NCI-H2196 treated with DMSO at 0.1 percent for 48 hours (cell line): ENCODE measurements around the gene ZEB2.

Experiments used
- DNase-seq: peaks from one replicate; lab custom pipeline; 2025; ENCODE audit not compliant: unreplicated experiment; lab: John Stamatoyannopoulos, UW

ZEB2 gene

DNA sequence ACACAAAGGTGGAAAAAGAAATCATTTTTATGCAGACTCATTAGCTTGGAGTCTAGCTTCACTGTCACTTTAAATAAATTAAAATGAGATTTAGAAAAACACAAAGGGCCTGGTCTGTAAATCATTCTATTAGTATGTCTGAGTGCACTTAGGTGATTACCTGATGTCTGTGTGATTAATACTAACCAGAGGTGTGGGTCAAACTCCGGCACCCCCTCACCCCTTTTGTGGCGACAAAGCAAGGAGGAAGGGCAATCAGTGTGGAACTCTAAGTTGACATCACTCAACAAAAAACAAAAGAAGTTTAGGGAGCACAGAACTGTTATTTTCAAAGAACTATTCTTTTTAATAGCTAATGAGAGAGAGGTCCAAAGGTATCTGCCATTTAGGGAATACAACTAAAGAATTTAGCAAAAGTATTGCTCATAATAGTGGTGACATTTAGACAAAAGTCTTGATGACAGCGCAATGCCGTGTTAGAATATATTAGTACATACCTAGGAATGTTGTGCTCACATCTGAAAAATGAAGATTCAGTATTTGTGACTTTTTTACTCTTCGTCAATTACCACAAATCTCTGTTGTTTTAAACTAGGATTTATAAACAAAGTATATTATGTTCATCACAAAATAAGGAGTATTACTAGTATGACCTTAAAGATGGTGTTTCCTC, 66.3 kb downstream of the ZEB2 start:
- no peak for DNase-seq

DNA sequence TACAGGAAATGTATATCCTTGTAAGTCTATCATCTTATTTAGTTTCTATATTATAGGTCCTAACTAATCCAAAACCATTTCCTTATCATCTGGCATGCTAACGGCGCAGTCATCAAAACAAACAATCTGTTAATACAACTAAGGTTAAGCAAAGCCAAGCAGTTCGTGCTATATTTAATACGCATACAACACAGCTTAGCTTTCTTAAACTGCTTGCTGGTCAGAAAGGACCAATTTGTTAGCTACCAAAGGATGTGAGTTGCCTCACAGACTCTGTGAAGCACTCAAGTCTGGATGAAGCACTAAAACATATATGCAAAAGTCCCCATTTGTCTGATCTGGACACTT, 67.0 kb downstream of the ZEB2 start:
- DNase-seq, result no peak

DNA sequence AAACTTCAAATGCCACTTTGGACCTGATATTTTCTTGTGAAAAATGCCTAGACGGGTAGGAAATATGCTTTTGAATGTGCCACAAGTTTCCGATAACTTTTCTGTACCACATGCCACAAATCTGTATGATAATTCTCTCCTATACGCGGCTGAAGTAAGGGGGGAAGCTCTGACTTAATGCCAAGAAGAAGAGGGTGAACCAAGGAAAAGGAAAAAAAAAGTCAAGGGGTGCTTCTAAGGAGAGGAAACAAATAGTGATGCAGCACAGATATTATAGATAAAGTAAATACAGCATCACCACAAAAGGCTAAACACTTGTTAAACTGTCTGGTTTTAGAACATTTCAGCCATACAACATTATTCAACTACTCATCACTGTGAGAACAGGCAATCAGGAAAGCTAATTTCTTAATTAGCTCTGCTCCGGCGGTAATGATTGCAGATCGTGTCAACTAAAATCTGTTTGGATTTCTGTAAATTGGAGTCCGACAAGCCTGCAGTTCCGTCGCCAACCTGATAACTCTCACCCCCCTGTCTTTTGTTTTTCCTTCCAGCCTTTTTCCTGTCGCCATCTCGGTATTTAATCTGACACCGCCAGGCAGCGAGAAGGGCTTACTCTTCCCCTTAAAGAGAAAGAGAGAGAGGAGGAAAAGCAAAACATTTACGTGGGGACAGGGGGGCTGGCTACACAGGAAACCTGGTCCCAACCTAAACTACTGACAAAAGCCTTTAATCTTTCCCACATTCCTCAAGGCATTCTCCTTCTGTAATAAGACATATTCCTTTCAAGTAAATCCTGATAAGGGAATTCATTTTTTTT, 67.5 kb downstream of the ZEB2 start:
- DNase-seq, result no peak

DNA sequence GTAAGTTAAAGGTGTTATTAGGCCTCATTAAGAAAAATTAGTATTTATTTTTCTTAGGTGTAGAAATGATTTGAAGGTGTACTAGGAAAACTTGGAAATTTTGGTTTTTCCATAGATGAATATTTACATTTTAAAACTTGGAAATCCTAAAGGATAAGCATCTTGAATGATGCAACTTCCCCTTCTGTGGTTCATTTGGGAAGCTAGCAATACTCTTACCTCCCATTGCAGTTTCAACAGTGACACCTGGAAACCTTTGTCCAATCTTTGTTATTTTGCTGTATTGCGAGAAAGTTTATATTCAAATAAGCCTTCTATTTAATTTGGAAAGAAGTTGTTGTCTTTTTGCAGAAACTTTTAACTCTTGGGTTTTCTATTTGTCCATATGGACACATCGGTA, 68.5 kb downstream of the ZEB2 start:
- no peak for DNase-seq

DNA sequence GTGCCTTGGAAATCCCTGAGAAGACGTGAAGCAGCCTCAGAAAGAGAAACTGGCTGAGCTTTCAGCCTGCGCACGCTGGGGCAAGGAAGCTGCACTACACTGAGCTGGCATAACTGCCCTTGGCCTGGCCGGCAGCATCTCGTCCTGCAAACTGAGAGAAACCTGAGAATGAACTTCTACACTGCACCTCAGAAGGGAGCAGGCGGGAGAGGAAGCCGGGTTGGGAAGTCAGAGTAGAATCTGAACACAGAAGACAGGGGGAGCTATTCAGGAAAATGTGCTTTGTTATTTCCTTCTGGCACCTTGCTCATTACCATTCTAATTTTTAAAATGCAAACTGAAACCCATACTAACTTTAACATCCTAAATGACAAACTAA, 70.9 kb downstream of the ZEB2 start:
- DNase-seq, result no peak

DNA sequence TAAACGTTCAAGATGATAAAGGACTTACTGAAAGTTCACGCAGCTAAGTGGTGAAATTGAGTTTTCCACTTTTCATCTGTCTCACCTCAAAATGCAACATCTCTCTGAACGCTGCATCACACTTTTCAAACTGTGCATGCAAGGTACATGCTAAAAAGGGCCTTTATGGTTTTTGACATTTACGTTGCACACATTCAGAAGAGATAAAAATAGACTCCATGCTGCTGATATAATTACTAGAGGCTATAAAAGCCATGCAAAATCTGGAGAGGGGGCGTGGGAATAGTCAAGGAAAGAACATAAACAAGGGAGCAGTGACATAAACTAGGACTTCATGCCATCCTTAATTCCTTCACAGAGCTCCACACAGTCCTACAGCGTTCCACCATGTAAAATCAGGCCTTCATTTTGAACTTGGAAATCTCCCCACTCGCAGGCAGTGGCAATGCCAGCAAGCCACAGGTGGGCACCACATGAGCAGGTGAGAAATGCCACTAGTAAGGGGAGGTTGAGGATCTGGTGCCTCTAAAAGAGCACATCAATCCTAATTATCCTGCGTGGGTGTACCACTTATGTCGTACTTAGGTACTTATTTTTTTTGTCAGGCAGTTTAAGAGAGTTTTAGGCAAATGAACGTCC, 71.4 kb downstream of the ZEB2 start:
- no peak for DNase-seq

DNA sequence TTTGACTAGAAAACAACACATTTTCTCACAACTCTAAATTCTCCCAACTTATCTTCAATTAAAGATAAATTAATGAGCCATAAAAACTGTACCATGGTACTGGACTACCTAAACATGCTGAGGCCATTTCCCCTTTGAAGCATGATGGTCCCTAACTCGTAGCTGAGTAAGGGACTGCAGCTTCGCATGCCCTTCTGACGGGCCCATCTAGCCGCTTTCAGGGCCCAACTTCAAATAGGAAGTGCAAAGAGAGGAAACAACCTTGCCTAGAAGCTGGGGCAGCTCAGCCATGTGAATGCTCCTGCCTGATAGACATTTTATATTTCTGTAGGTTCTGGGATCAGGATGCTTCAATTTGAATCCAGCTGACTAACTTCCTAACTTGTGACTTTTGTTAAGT, 72.4 kb downstream of the ZEB2 start:
- DNase-seq, result no peak

DNA sequence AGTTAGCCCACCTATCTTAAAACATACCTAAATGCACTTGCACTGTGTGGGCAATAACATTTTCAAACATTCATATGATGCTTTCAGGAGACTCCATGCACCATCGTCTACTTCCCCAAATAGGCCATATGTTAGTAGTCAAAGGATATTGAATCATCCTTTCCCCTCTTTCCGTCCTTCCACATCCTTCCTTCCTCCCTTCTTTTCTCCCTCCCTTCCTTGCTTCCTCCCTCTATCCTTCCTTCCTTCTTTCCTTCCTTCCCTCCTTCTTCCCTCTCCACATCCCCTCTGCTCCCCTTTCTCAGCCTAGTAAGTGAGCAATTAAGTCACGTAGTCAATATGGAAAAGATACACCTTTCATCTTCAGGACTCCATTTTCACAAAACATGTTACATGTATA, 73.8 kb downstream of the ZEB2 start:
- no peak for DNase-seq

DNA sequence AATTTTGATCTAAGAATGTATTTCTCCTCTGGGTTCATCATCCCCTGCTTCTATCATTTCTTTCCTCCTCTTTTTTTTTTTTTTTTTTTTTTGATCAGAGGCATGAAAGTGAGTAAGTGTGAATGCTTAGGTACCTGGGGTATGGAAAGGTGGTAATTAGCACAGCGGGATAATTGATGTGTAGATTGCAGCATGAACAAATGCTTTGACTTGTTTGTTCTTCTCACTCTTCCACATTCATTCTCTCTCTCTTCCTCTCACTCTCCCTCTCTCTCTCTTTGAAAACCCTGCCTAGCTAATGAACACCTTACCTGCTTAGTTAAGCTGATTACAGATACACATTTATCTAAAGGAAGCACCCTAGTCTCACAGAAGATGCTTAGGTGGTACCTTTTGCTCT, 74.7 kb downstream of the ZEB2 start:
- no peak for DNase-seq

DNA sequence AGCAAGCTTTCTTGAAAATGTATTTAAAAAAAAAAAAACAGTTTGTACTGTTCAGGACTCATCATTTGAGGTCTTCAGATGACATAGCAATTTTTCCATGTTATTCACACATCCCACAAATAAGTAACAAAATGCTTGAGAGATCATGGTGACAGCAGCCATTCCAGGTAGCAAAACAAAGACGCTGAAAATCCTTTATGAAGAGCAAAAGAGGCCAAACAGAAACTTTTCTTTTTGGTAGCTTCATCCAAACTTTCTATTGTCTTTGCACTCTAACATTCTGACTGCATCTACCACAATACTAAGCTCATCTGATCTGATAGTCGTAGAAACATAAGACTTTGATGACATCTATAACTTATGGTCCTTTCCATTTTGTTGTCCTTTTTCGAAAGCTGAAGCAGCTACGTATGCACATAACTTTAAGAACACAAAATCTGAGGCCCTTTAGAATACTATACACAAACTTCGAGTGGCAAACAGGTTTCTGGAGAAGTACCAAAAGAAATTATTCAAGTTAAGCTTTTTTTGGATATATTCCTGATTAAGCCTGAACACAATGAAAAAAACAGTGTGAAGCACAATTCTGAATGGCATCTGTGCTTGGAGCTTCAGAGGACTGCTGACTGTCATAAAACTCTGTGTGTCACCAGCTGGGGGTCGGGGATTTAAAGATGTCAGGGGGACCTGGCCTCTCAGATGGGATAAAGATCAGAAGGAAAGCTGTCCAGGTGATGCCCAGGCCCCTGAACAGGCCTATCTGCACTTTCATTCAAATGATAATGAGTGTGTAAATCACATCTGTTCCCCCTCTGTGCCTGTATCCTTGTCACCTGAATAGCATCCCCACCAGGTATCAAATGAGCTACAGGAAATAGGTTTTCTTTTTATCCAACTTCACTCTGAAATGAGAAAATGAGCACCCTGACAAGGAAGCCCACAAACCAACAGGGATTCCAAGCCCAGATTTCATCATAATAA, 75.8 kb downstream of the ZEB2 start:
- no peak for DNase-seq

DNA sequence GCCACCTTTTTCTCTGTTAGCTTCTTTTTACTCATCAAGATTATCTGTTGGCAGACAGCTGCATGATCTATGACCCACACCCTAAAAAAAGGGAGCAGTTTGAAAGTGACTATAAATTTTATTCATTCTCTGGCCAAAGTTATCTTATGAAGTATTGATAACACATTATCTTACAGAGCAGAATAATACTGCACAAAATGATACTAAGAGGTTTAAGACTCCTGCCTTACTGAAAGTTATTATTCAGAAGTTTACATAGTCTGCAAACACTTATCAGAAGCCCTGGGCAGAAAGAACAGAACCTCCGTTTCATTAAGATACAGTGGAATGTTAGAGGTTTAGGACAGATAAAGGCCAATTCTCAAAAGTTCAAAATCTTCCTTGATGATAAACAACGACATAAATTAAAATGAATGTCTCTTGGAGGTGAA, 78.2 kb downstream of the ZEB2 start:
- no peak for DNase-seq

DNA sequence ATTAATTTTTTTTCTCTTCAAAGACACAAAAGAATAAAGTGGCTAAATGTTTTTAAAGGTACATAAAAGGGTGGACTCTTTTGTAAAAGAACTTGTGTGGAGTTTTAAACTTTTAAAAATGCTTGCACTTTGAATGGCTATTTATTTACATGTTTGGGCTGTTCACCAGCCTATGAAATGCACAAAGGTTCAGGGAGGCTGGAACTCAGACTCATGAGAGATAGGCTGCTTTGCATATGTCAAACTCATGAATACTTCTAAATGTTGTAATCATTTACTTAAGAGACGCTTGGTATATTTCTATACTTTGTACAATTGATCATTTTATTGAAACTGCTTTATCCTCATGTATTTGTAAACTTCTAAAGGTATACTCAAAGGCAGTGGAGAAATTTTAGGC, 79.9 kb downstream of the ZEB2 start:
- no peak for DNase-seq

DNA sequence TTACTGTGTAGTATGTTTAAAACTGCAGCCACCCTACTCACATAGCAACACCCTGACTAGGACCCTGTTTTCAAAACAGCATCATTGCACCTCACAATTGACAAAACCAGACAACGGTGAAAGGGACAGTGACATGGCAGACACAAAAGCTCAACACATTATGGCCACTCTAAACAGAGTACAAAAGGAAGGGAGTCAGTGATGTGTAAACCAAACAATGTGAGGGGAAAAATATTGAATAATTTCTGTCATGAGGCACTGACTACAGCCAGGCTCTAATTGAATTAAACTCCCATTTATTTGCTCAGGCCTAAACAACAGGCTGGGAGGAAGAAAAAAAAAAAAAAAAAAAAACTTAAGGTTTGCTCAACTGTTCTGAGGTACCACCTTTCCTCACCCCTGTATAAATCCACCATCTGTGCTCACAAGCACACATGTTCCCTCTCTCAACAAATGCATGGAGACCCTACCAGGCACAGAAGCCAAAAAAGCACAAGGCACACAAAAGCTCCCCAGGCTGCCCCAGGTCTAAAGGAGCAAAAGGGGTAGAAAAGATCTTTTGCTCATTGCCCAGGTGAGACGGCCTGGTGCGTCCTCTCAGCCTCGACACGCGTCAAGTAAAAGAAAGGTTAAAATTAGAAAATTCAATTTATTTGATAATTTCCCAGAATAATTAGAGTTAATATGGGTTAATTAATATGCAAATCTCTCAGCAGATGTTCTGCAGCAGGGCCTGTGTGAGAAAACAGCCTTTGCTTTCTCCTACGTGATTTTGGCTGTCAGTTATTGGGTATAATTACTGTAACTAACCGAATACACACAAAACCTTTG, 80.9 kb downstream of the ZEB2 start:
- no peak for DNase-seq

DNA sequence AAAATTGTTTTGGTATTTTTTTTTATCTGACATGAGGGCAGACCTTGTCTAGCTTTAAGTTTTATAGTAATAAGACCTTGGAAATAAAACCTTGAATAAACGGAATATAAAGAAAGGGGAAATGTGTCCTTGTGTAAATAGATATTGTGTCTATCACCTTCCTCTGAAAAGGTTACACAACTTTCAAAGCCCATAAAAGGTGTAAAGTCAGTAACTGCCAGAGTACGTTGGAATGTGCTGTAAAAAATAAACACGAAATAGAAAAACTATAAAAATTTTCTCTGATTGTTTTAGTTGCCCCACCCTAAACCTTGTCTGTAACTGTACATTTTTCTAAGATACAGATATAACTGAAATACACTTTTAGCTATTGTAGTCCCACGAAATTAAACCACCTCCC, 82.3 kb downstream of the ZEB2 start:
- no peak for DNase-seq

DNA sequence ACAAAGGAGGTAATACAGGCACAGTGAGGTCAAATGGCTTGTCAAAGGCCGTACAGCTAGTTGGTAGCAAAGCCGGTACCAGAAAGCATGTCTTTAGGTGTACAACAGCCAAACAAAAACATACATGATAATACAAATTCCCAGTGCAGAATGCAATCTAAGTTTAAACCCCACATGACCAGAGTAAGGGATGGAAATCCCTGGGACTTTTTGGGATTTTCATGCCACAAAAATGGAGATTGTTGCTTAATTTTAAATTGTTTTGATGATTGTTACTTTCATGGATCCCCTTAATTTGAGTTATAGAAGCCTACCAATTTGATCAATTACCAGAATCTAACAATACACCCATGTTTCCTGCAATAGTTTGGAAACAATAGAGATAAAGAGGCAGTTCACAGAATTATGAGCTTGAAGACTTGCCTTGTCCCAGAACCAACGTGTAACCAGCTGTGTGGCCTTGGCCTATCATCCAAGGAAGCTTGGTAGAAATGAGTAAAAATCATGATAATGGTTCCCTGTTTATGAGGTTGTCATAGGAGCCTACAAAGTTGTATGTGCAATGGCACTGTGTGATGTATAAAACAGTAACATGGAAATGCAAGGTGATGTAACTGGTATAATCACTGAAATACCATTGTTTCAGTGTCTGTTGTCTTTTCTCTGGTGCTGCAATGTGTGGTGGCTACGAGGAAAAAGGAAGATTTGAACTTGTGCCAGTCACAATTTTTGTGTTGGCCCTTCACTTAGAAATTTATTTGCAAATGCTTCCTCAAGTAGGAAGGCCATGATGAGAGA, 85.3 kb downstream of the ZEB2 start:
- no peak for DNase-seq

DNA sequence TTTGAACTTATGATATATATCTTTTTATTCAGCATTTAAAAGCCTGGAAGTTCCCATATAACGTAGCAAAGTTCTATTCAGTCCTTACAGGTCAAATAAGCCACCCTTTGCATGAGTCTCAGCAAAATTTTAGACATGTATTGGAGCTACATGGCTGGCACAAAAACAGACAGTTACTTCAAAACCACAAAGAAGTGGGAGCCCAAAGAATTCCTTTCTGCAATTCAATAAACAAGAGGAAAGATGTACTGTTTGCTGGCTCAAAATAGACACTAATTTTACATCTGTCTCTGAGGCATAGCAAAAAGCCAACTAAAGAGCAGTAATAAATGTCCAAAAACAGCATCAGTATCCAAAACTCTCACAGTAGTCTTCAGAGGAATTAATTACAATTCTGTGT, 87.0 kb downstream of the ZEB2 start:
- DNase-seq, result no peak

DNA sequence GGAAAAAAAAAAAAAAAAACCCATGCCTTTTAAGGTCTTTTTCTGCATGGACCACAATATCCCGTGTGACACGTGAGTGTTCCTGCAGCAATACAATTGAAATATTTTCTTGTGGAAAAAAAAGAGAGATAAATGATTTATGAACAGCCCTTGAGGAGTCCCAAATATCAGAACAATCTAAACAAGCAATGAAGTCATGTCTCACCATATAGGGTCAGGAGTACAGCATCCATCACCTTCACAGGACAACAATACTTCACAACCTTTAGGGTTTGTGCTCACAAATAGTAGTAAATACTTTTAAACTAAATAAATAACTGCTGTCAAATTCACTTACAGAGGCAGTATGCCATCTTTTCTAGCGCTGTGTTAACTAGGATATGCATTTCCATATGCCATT, 87.9 kb downstream of the ZEB2 start:
- no peak for DNase-seq

DNA sequence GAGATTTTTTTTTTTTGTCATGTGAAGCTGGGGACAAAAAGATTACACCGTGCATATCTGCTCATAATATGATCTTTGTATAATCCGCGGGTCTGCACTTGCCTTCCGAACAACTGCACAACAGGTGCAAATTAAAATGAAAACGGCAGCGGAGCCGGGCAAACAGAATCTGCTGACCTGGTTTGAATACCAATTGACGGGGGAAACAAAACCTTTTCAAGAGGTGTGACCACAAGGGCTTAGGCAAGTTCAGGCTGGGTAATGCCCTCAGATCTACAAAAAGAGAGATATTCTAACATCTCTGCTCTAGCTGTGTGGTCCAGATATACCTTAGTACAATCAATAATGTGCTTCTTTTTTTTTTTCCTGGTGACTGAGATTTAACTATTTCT, 88.5 kb downstream of the ZEB2 start:
- no peak for DNase-seq

DNA sequence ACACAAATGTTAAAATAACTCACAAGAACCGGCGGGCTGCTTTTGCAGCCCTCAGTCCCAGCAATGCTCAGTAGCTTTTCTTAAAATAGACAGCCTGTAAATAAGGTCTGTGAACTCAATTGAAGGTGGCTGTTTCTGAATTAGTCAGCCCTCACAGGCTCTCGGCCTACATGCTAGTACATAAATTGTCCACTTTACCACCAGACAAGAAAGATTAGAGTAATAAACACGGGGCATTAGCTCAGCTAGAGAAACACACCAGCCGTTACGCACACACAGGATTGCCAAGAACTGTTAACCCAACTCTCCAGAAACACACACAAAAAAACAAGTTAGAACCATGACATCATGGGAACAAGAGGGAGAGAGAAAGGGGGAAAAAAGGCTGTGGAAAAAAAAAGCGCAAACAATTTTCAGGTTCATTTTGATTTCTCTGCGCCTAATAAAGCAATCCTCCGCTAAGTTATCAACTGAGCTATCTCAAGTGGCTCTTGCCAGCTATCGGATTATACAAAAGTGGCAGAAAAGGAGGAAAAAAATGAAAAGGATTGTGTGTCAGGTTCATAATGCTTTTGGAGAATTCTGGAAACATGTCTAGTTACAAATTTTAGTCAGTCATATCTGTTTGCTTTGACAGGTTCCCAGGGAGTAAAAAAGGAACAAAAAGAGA, 89.1 kb downstream of the ZEB2 start:
- no peak for DNase-seq
